GM21360 (cell line): ENCODE results near the gene INPP5A.
"Not testable (repeated sequence)": the region's sequence is repeated elsewhere in the genome, so short reads cannot be mapped to it uniquely, and the experiment has no call there.

Experiments
- ATAC-seq: cut with Tn5 transposase; IDR thresholded peaks from one replicate; pipeline ENCODE4 v1.9.1; 2021; ENCODE audit warnings: mild to moderate bottlenecking, moderate library complexity; ENCODE audit not compliant: unreplicated experiment

INPP5A gene

GRCh38 chr10:132537684-132538001 is at the start of gene INPP5A:
TSS of gene INPP5A (plus strand) at chr10:132537787. CDS start at chr10:132538097, 310 bp downstream.
- no peak for ATAC-seq

- ATAC-seq, result no peak
Observed at GRCh38 chr10:132488231-132488821, 49.3 kb upstream of the INPP5A start.

- no peak for ATAC-seq
Observed at GRCh38 chr10:132489053-132489703, 48.4 kb upstream of the INPP5A start.

GRCh38 chr10:132489704-132490534 is 47.7 kb upstream of the INPP5A start:
- ATAC-seq, result no peak

- ATAC-seq, result not testable (repeated sequence)
Observed at GRCh38 chr10:132491534-132491933, 46.1 kb upstream of the INPP5A start.

- ATAC-seq, result no peak
Observed at GRCh38 chr10:132492323-132493025, 45.1 kb upstream of the INPP5A start.

GRCh38 chr10:132493246-132493755 is 44.3 kb upstream of the INPP5A start:
- ATAC-seq, result no peak

GRCh38 chr10:132493756-132494290 is 43.8 kb upstream of the INPP5A start:
- no peak for ATAC-seq

GRCh38 chr10:132494866-132495630 is 42.5 kb upstream of the INPP5A start:
- no peak for ATAC-seq

GRCh38 chr10:132496360-132497062 is 41.1 kb upstream of the INPP5A start:
- no peak for ATAC-seq

- ATAC-seq, result no peak
Observed at GRCh38 chr10:132497063-132497680, 40.4 kb upstream of the INPP5A start.

GRCh38 chr10:132497861-132498561 is 39.6 kb upstream of the INPP5A start:
- no peak for ATAC-seq

- ATAC-seq, result no peak
Observed at GRCh38 chr10:132498562-132499366, 38.8 kb upstream of the INPP5A start.

GRCh38 chr10:132499367-132499685 is 38.3 kb upstream of the INPP5A start:
- no peak for ATAC-seq

- ATAC-seq, result no peak
Observed at GRCh38 chr10:132500781-132501415, 36.7 kb upstream of the INPP5A start.

GRCh38 chr10:132502544-132503300 is 34.9 kb upstream of the INPP5A start:
- no peak for ATAC-seq
